ENCODE data around the gene ZNF442.

GRCh38 chr19:12350890-12351197 is 14.6 kb downstream of the ZNF442 start:
- TF ChIP-seq CTCF (IDR thresholded peaks at IDR 0.05; ENCODE audit: low read depth, low read length, missing input control) (no peak), SP1 (IDR thresholded peaks at IDR 0.05) (no peak), REST (IDR thresholded peaks at IDR 0.05) (no peak), TAF1 (conservative IDR thresholded peaks at IDR 0.05) (no peak)
